Sigmoid colon (tissue), 4 donors: ENCODE measurements around the gene IFI27L1.

Experiments
- EP300 ChIP-seq, 4 donors: sonication (generic); formaldehyde crosslinking; IDR thresholded peaks; one replicate each; pipeline ENCODE4 v1.6.1; 2017; ENCODE audit warnings: antibody characterized with exemption in 4 of 4
- POLR2A ChIP-seq, 2 donors: fragments of 450-650 bp; IDR thresholded peaks; one replicate each; pipeline ENCODE4 v1.6.1; 2016; ENCODE audit warnings: antibody characterized with exemption in 2 of 2, mild to moderate bottlenecking in 2 of 2, moderate library complexity in 2 of 2
- TF ChIP-seq, protein P1 (sequence below), 4 experiments: fragments of 450-650 bp in 3 of 4; fragments of 200-600 bp in 1 of 4; IDR thresholded peaks; one replicate each; pipeline ENCODE4 v1.5.1; 2016 to 2019; ENCODE audit warnings: antibody characterized with exemption in 4 of 4, mild to moderate bottlenecking in 3 of 4, moderate library complexity in 2 of 4

DNA sequence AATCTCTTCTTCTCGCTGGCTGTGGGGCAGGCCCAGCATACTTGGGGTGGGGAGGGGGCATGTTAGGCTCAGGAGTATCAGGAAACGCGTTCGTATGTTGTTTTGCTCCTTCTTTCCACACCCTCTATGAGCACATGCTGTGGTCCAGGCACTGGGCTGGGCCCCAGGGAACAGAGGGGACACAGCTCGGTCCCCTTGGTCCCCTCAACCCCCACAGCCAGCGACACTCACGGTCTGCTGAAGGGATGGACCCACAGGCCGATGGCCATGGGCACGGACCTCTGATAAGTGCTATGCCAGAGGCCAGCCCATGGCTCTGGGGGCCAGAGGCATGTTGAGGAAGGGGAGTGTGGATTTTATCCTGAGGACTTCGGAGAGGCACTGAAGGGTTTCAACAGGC lies 35.6 kb downstream of the IFI27L1 start:
- TF ChIP-seq, protein P1, sequence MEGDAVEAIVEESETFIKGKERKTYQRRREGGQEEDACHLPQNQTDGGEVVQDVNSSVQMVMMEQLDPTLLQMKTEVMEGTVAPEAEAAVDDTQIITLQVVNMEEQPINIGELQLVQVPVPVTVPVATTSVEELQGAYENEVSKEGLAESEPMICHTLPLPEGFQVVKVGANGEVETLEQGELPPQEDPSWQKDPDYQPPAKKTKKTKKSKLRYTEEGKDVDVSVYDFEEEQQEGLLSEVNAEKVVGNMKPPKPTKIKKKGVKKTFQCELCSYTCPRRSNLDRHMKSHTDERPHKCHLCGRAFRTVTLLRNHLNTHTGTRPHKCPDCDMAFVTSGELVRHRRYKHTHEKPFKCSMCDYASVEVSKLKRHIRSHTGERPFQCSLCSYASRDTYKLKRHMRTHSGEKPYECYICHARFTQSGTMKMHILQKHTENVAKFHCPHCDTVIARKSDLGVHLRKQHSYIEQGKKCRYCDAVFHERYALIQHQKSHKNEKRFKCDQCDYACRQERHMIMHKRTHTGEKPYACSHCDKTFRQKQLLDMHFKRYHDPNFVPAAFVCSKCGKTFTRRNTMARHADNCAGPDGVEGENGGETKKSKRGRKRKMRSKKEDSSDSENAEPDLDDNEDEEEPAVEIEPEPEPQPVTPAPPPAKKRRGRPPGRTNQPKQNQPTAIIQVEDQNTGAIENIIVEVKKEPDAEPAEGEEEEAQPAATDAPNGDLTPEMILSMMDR (IDR thresholded peaks at IDR 0.05), result no peak
- TF ChIP-seq POLR2A (IDR thresholded peaks at IDR 0.05), result no peak
- no peak for TF ChIP-seq EP300 (IDR thresholded peaks at IDR 0.05)
